ENCODE data around the gene CHEK2. TPM values are rescaled to one million over a fixed set of nuclear protein-coding genes. Genes with fewer than 3 reads are reported as not detected.
A peak's percentile ranks its signal among the peaks of the same experiment; 100 is the strongest.

Gene CHEK2
- total and polyA plus RNA-seq, 2 experiments from 2014 or later, result 86.0 to 121 TPM

- TF ChIP-seq REST (IDR thresholded peaks at IDR 0.05; ENCODE audit: unreplicated experiment) (no peak), NANOG (IDR thresholded peaks at IDR 0.05; ENCODE audit: borderline replicate concordance) (no peak), JUNB (IDR thresholded peaks at IDR 0.05; ENCODE audit: unreplicated experiment) (no peak), ZNF331 (CRISPR knock-in tag; IDR thresholded peaks at IDR 0.05; ENCODE audit: low read depth) (no peak)
Measured at GRCh38 chr22:28734393-28734792, 7.2 kb downstream of the CHEK2 start (continued).

- Histone ChIP-seq H3K36me3 (ENCODE audit: insufficient read depth) (peaks cover 22% of the 10 kb centered on the region), H4K20me1 (replicated peaks; ENCODE audit: insufficient read depth) (peaks cover 3% of the 10 kb centered on the region), H2AFZ (no peak overlapping the region), H3K4me2 (no peak overlapping the region), H3K79me2 (replicated peaks; ENCODE audit: insufficient read depth) (peaks cover 44% of the 10 kb centered on the region), H3K4me1 (ENCODE audit: insufficient read depth) (peaks cover 8% of the 10 kb centered on the region), H3K4me3 (no peak overlapping the region), H3K27me3 (ENCODE audit: insufficient read depth) (no peaks in the 10 kb centered on the region), H3K27ac (ENCODE audit: low read depth) (peak overlapping the region; percentile 85), H3F3A (replicated peaks; ENCODE audit: low read depth) (peaks cover 4% of the 10 kb centered on the region), H3K9me2 (ENCODE audit: insufficient read depth) (no peaks in the 10 kb centered on the region)
- no peak overlapping the region for H3K27ac Mint-ChIP-seq
- H3K9me3 Mint-ChIP-seq, result no peaks in the 10 kb centered on the region
- H3K4me3 Mint-ChIP-seq, result no peak overlapping the region
- no peak for ATAC-seq
- peaks cover 12% of the 10 kb centered on the region; the same call in 2 of the 3 replicates for H3K4me1 Mint-ChIP-seq
- peaks cover 6% of the 10 kb centered on the region for H3K27me3 Mint-ChIP-seq (ENCODE audit: insufficient read depth, low read depth, poor library complexity)
- no peak for DNase-seq (ENCODE audit: low spot score)
- H3K36me3 Mint-ChIP-seq (ENCODE audit: low read depth), result peaks cover 73% of the 10 kb centered on the region
- TF ChIP-seq ZNF331 (CRISPR knock-in tag; IDR thresholded peaks at IDR 0.05; ENCODE audit: low read depth) (no peak), EZH2phosphoT487 (IDR thresholded peaks at IDR 0.05; ENCODE audit: unreplicated experiment) (no peak), JUNB (IDR thresholded peaks at IDR 0.05; ENCODE audit: unreplicated experiment) (no peak), ETS1 (IDR thresholded peaks at IDR 0.05) (no peak), ZNF114 (CRISPR knock-in tag; IDR thresholded peaks at IDR 0.05) (no peak), CREB1 (CRISPR knock-in tag; IDR thresholded peaks at IDR 0.05; ENCODE audit: low read depth) (no peak), EZH2 (IDR thresholded peaks at IDR 0.05; ENCODE audit: low read depth, unreplicated experiment) (no peak), CTCF (conservative IDR thresholded peaks at IDR 0.05; ENCODE audit: low read depth in 2 of 2) (no peak), NANOG (IDR thresholded peaks at IDR 0.05; ENCODE audit: borderline replicate concordance) (no peak), REST (IDR thresholded peaks at IDR 0.05; ENCODE audit: unreplicated experiment) (no peak), STAT1 (IDR thresholded peaks at IDR 0.05; ENCODE audit: unreplicated experiment) (no peak), POLR2AphosphoS5 (IDR thresholded peaks at IDR 0.05; ENCODE audit: low read depth) (no peak)
Measured at GRCh38 chr22:28730179-28730578, 11.4 kb downstream of the CHEK2 start.
